Skeletal muscle tissue (tissue), 4 donors: ENCODE measurements around the gene SREK1. TPM values are rescaled to one million over a fixed set of nuclear protein-coding genes. Genes with fewer than 3 reads are reported as not detected.

Experiments
- H3K27ac ChIP-seq: one replicate; pipeline ENCODE4 v1.7.0; 2013; ENCODE audit warnings: mild to moderate bottlenecking, low read depth, low read length, inconsistent platforms
- H3K27me3 ChIP-seq, 3 donors: one replicate each; pipeline ENCODE4 v1.7.0; 2013; ENCODE audit warnings: low read length in 3 of 3; ENCODE audit not compliant: control insufficient read depth in 3 of 3, insufficient read depth in 3 of 3
- H3K36me3 ChIP-seq, 3 donors: one replicate each; pipeline ENCODE4 v1.7.0; 2013; ENCODE audit warnings: low read length in 3 of 3; ENCODE audit not compliant: control insufficient read depth in 3 of 3, insufficient read depth in 3 of 3
- H3K4me1 ChIP-seq, 3 donors: one replicate each; pipeline ENCODE4 v1.7.0; 2013; ENCODE audit warnings: low read length in 3 of 3, mild to moderate bottlenecking in 3 of 3; ENCODE audit not compliant: control insufficient read depth in 3 of 3, insufficient read depth in 3 of 3
- H3K4me3 ChIP-seq, 3 donors: one replicate each; pipeline ENCODE4 v1.7.0; 2013; ENCODE audit warnings: low read length in 3 of 3
- H3K9ac ChIP-seq, 3 donors: one replicate each; pipeline ENCODE4 v1.7.0; 2013; ENCODE audit warnings: low read length in 3 of 3, mild to moderate bottlenecking in 3 of 3, moderate library complexity in 2 of 3, low read depth in 1 of 3
- H3K9me3 ChIP-seq, 3 donors: one replicate each; pipeline ENCODE4 v1.7.0; 2013; ENCODE audit warnings: low read length in 3 of 3; ENCODE audit not compliant: control insufficient read depth in 3 of 3
- total RNA-seq: library from RNA; depleted of rRNA; stranded (reverse); fragments of >200 nt; gene quantifications from one replicate; pipeline ENCODE4 v1.2.3, GENCODE V29; 2014
- donor health status: Osteomylitis.

SREK1 gene
- total RNA-seq, 1 donor from 2014 or later = 73.1 TPM

DNA sequence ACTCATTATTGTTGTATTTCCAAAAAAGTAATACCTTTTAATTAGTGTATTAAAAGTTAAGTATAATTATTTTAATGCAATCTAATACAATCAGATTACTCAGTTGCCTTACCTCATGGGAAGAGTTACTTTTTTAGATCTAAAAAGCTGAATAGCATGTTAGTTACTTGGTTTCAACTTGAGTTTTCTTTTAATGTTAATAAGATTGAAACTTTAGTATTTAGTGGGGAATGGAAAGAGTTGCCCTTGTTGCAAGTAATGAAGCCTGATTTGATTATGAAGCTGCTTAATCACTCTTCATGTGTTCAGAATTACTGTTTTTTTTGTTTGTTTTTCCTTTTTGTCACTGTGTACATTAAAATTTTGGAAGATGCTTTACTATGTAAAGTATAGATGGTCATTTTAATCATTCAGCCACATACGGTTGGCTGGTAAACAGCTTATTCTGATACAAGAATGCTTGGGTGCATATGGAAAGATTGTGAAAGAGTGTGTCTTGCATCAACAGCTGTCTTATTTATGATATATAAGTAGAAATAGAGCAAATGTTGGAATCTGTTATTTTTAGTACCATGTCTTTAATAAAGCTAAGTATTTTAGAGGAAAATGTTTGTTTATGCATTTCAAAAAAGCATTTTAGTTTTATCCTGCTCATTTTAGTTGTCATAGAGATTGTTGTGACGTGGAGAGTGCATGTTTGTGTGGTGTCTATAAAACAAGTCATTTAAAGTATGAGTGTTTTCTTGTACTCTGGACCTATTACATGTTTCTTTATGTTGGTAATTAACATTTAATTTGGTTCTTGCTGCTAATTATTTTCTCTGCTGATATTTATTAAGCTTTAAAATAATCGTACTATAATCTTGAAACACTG, 36.4 kb downstream of the SREK1 start:
- peaks cover 5 to 50% (median 40%) of the 10 kb centered on the region in 3 donors for H3K36me3 ChIP-seq
- no peak overlapping the region for H3K27ac ChIP-seq
- H3K9me3 ChIP-seq = no peaks in the 10 kb centered on the region
- no peak overlapping the region for H3K4me3 ChIP-seq
- H3K27me3 ChIP-seq = no peaks in the 10 kb centered on the region
- no peak overlapping the region for H3K9ac ChIP-seq
- no peaks in the 10 kb centered on the region for H3K4me1 ChIP-seq

DNA sequence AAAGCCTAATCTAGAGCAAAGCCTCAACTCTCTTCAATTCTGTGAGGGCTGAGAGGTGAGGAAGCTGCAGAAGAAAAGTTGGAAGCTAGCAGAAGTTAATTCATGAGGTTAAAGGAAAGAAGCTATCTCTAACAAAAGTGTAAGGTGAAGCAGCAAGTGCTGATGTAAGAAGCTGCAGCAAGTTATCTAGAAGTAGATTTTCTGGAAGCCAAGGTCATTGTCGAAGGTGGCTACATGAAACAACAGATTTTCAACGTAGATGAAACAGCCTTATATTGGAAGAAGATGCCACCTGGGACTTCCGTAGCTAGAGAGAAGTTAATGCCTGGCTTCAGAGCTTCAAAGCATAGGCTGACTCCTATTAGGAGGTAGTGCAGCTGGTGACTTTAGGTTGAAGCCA, 42.0 kb downstream of the SREK1 start:
- Histone ChIP-seq H3K36me3 (peaks cover 0 to 18% (median 7%) of the 10 kb centered on the region in 3 donors), H3K9ac (no peak overlapping the region)

DNA sequence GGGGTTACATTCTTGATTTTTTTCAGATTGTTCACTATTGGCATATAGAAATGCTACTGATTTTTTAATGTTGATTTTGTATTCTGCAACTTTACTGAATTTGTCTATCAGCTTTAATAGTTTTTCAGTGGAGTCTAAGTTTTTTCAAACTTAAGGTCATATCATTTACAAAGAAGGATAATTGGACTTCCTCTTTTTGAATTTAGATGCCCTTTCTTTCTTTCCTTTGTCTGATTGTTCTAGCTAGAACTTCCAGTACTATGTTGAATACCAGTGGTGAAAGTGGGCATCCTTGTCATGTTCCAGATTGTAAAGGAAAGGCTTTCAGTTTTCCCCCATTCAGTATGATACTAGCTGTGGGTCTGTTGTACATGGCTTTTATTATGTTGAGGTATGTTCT, 49.3 kb downstream of the SREK1 start:
- no peaks in the 10 kb centered on the region for H3K9me3 ChIP-seq
- no peaks in the 10 kb centered on the region for H3K4me1 ChIP-seq
- no peak overlapping the region for H3K27ac ChIP-seq

More for the DNA sequence above, 42.0 kb downstream of the SREK1 start:
- Histone ChIP-seq H3K27ac (no peak overlapping the region), H3K9me3 (no peaks in the 10 kb centered on the region), H3K27me3 (no peaks in the 10 kb centered on the region), H3K4me1 (no peaks in the 10 kb centered on the region), H3K4me3 (no peak overlapping the region)

DNA sequence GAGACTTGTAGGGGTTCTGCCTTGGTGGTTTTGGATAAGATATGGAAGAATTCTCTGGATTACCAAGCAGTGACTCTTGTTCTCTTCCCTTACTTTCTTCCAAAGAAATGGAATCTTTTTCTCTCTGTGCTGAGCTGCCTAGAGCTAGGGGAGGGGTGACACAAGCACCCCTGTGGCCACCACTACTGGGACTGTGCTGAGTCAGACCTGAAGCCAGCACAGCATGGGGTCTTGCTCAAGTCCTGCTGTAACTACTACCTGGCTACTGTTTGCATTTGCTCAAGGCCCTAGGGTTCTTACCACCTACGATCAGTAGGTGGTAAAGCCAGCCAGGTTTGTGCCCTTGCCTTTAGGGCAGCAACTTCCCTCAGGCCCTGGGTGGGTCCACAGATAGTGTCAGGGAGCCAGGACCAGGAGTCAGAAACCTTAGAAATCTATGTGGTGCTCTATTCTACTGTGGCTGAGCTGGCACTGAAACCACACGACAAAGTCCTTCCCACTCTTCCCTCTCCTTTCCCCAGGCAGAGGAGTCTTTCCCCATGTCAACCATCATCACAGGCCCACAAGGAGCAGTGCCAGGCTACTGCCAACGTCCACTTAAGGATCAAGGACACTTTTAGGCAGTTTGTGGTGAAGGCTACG, 53.8 kb downstream of the SREK1 start:
- H3K4me1 ChIP-seq = no peaks in the 10 kb centered on the region
- H3K27me3 ChIP-seq = no peaks in the 10 kb centered on the region
- no peaks in the 10 kb centered on the region for H3K9me3 ChIP-seq

More for the DNA sequence above, 49.3 kb downstream of the SREK1 start:
- Histone ChIP-seq H3K4me3 (no peak overlapping the region), H3K27me3 (no peaks in the 10 kb centered on the region), H3K36me3 (no peaks in the 10 kb centered on the region), H3K9ac (no peak overlapping the region)

DNA sequence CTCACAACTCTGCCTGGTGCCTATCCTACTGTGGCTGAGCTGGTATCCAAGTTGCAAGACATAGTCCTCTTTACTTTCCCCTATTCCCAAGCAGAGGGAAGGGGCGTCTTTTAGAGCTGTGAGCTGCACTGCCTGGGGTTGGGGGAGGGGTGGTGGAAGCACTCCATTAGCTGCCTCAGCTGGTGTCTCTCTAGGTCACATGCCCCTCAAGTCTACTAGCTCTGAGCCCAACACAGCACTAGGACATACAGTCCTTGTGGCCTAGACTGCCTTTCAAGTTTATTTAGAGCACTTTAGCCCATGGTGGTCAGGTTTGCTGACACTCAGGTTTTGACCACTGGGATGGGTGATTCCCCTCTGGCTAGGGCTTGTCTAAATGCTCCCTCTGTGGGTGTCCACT, 54.7 kb downstream of the SREK1 start:
- Histone ChIP-seq H3K36me3 (no peaks in the 10 kb centered on the region), H3K9me3 (no peaks in the 10 kb centered on the region), H3K27ac (no peak overlapping the region), H3K4me3 (no peak overlapping the region), H3K27me3 (no peaks in the 10 kb centered on the region), H3K9ac (no peak overlapping the region), H3K4me1 (no peaks in the 10 kb centered on the region)

More for the DNA sequence above, 53.8 kb downstream of the SREK1 start:
- Histone ChIP-seq H3K4me3 (no peak overlapping the region), H3K27ac (no peak overlapping the region), H3K36me3 (no peaks in the 10 kb centered on the region), H3K9ac (no peak overlapping the region)

DNA sequence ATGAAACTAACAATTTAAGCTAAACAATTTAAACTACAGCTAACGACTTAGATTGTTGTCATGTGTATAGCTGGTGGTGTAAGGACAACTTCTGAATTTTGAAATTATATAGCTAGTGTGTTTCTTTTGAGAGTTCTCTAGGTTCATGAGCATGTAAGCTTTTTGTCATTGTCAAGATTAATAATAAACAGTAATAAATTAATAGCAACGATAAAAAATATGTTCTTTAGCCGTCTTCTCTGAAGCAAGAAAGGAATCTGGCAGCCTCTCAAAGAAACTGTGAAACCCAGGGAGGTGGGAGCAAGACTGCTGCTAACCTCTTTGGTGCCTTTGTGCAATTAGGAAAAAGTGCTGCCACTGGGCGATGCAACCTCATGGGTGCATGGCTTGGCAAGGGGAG, 59.4 kb downstream of the SREK1 start:
- Histone ChIP-seq H3K4me3 (no peak overlapping the region), H3K9ac (no peak overlapping the region), H3K36me3 (peaks cover 0 to under 1% (median 0%) of the 10 kb centered on the region in 3 donors), H3K4me1 (no peaks in the 10 kb centered on the region), H3K27me3 (no peaks in the 10 kb centered on the region), H3K9me3 (no peaks in the 10 kb centered on the region), H3K27ac (no peak overlapping the region)

DNA sequence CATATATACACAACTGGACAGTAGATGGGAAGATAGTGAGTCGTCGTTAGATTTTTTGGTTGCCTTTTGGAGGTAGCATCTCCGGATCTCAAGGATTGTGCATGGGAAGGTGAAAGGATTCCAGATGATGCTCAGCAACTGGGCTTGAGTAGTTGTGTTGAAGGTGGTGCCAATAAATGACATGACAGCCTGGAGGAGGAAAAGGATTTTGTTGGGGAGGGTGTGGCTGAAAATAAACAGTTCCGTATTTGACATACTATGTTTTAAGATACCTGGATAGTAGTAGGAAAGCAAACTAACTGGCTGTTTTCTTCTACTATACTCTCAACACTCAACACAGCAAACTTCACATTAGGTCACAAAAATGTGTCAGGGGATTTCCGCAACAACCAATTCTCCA, 62.4 kb downstream of the SREK1 start:
- Histone ChIP-seq H3K4me1 (no peaks in the 10 kb centered on the region), H3K27me3 (no peaks in the 10 kb centered on the region), H3K27ac (no peak overlapping the region), H3K9ac (no peak overlapping the region), H3K4me3 (no peak overlapping the region), H3K9me3 (no peaks in the 10 kb centered on the region), H3K36me3 (peaks cover 0 to 4% (median 0%) of the 10 kb centered on the region in 3 donors)

DNA sequence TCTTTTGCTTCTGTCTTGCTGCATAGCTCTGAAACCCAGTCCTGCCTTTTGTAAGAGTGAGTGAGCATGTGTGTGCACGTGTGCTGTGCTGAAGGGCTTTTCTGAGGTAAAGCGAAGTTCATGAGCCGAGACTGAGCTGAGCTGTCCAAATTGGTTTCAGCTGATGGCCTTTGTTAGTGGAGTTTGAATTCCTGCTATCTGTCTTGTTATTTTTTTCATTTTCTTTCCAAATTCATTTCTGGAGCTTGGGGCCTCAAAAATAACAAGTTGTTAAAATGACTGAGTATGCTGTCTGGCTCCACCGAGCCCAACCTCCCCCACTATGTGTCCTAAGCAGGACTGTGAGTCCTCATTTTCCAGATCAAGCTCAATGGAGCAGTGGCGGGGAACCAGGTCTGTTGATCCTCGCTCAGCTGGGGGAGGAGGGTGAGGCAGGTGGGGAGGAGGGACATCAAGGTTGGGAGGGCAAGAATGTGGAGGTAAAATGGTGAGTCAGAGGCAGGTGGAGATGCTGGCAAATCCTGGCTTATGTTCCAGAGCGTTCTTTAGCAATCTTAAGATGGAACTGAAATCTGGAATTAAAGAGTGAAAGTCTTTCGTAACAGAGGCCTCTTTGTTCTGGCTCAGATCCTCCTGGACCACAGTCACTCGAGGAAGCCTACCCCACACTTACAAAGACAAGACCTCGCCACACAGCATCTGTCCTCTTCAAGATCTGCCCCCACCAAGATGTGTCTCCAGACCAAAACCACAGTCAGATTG, 63.9 kb downstream of the SREK1 start:
- Histone ChIP-seq H3K4me3 (no peak overlapping the region), H3K27me3 (no peaks in the 10 kb centered on the region), H3K4me1 (no peaks in the 10 kb centered on the region), H3K36me3 (peaks cover 0 to 4% (median 0%) of the 10 kb centered on the region in 3 donors), H3K9me3 (no peaks in the 10 kb centered on the region), H3K27ac (no peak overlapping the region), H3K9ac (no peak overlapping the region)

DNA sequence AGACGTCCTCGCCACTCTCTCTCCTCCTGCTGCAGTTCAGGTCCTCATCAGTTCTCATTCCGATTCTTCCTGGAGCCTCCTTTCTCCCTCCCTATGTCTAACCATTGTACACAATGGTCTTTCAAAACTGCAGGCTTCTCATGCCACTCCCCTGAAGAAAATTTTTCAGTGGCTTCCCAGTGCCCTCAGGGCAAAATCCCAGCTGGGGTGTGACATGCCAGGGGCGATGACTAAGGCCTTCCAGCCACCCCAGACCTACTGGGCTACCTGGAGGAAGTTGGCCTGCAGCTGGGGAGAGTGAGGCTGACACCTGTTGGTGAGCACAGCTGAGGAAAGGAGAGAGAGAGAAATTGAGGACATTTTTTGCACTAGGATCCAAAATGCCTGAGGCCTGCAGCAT, 65.2 kb downstream of the SREK1 start:
- no peak overlapping the region for H3K27ac ChIP-seq
- H3K9ac ChIP-seq = no peak overlapping the region
- no peak overlapping the region for H3K4me3 ChIP-seq
- no peaks in the 10 kb centered on the region for H3K27me3 ChIP-seq
- H3K36me3 ChIP-seq = peaks cover 0 to 4% (median 0%) of the 10 kb centered on the region in 3 donors
- no peaks in the 10 kb centered on the region for H3K9me3 ChIP-seq
- H3K4me1 ChIP-seq = no peaks in the 10 kb centered on the region
